ENCODE results near the gene ATP5IF1. TPM values are rescaled to one million over a fixed set of nuclear protein-coding genes. Genes with fewer than 3 reads are reported as not detected.

ATP5IF1 gene
- total and polyA plus RNA-seq, 9 of the 15 experiments (the other 6 are each of a cell fraction or from before 2014, with no cell fraction given), result 292 to 1,422 (median 388) TPM

GRCh38 chr1:28278763-28279162 lies 42.8 kb downstream of the ATP5IF1 start (continued):
- TF ChIP-seq FOSL1 (tag; conservative IDR thresholded peaks at IDR 0.05) (peak; percentile 80), TEAD1 (CRISPR knock-in tag; IDR thresholded peaks at IDR 0.05) (peak; percentile 89 to 93), ZBTB49 (CRISPR knock-in tag; IDR thresholded peaks at IDR 0.05; ENCODE audit: borderline replicate concordance) (no peak; the same call in 1 of the 2 replicates), SMARCA5 (IDR thresholded peaks at IDR 0.05) (no peak), NFE2 (IDR thresholded peaks at IDR 0.05; ENCODE audit: low read depth) (0 out of 2 replicates have a peak, but pooled peaks have one; percentile 9), ELF4 (CRISPR knock-in tag; IDR thresholded peaks at IDR 0.05) (peak; percentile 82; the same call in 1 of the 2 replicates), MTA3 (IDR thresholded peaks at IDR 0.05; ENCODE audit: borderline replicate concordance) (0 out of 2 replicates have a peak, but pooled peaks have one; percentile 39), ZNF197 (CRISPR knock-in tag; IDR thresholded peaks at IDR 0.05; ENCODE audit: low read depth) (no peak)

- no peak overlapping the region for H3K4me2 ChIP-seq (ENCODE audit: insufficient read depth, low read length)
- ATAC-seq, result no peak
- in situ Hi-C loops (cut with MboI), result no loop called here
- no peak overlapping the region for H3K4me3 ChIP-seq
- no peaks in the 10 kb centered on the region for H3K79me2 ChIP-seq (ENCODE audit: control insufficient read depth, insufficient read depth, low read length)
- H2AFZ ChIP-seq (ENCODE audit: low read depth, low read length), result no peak overlapping the region
- H3K9me1 ChIP-seq (ENCODE audit: control insufficient read depth, insufficient read depth, low read length), result peaks cover 5% of the 10 kb centered on the region
- peaks cover 10% of the 10 kb centered on the region for H4K20me1 ChIP-seq (replicated peaks; ENCODE audit: control insufficient read depth, insufficient read depth, low read length)
- no peaks in the 10 kb centered on the region for H3K9me3 ChIP-seq (replicated peaks; ENCODE audit: control insufficient read depth, insufficient read depth, low read depth, low read length)
- H3K27me3 ChIP-seq (ENCODE audit: control insufficient read depth in 2 of 2, insufficient read depth in 2 of 2, low read length in 2 of 2), result no peaks in the 10 kb centered on the region
- FAIRE-seq, result no peak
- peaks cover 11% of the 10 kb centered on the region in 2 experiments; a peak in 4 of 5 replicates for H3K4me1 ChIP-seq (replicated peaks in 1 of 2; ENCODE audit: control insufficient read depth in 2 of 2, insufficient read depth in 2 of 2, low read length in 2 of 2)
- BruUV-seq (replicated peaks), result no TSS peak
- intact Hi-C loops (cut with micrococcal nuclease), result no loop called here
- peaks cover 69% of the 10 kb centered on the region for H3K36me3 ChIP-seq (ENCODE audit: control insufficient read depth, insufficient read depth, low read length)
- no peak overlapping the region for H3K9ac ChIP-seq (ENCODE audit: insufficient read depth in 1 of 2, low read depth in 2 of 2, low read length in 2 of 2)
- H3K27ac ChIP-seq (ENCODE audit: extremely low read depth, low read depth, low read length), result no peak overlapping the region
- TF ChIP-seq ZFX (CRISPR knock-in tag; IDR thresholded peaks at IDR 0.05), result no peak
- TF ChIP-seq ZNF121 (CRISPR knock-in tag; conservative IDR thresholded peaks at IDR 0.05), result peak; percentile 44
- TF ChIP-seq ZNF3 (CRISPR knock-in tag; IDR thresholded peaks at IDR 0.05), result no peak
- no peak for TF ChIP-seq HOMEZ (CRISPR knock-in tag; IDR thresholded peaks at IDR 0.05)
- WGBS (ENCODE audit: insufficient coverage, low coverage, missing lambda C conversion rate), result 89% methylated on average over 7 of the region's 7 CpGs
- ChIA-PET CTCF (ENCODE audit: low intra/inter-chr PET ratio) (no interaction called here), POLR2A (interaction anchor here (0.7 to 22.4 kb wide), 7 partner anchors 11 to 49 kb away, joined by 3 to 547 read pairs (median 5); partner anchors contain the start of genes ATP5IF1, MED18 and SESN2)
- DNase-seq (ENCODE audit: extremely low read depth in 1 of 4, low spot score in 3 of 4), result no peak
Measured at GRCh38 chr1:28279721-28280120, 43.8 kb downstream of the ATP5IF1 start.

Measured in K562 (cell line).